HCT116 (cell line): ENCODE results near the gene PRKAG1. TPM values are rescaled to one million over a fixed set of nuclear protein-coding genes. Genes with fewer than 3 reads are reported as not detected.
A peak's percentile ranks its signal among the peaks of the same experiment; 100 is the strongest.

Source experiments
- ATAC-seq: fragments of 200-7000 bp; cut with Tn5 transposase; 2 replicates; pipeline ENCODE4 v1.9.1; 2020; ENCODE audit warnings: mild to moderate bottlenecking, moderate library complexity
- BruUV-seq: library from RNA; stranded (reverse); fragments of 400-500 nt; replicated peaks from 2 replicates; lab custom pipeline; 2021; lab: Mats Ljungman, UMichigan
- CTCF ChIA-PET: fragments of 300-600 bp; sonication (Branson Sonifier 250); formaldehyde crosslinking; loops from one replicate; lab custom pipeline; 2021; ENCODE audit warnings: antibody characterized with exemption; lab: Charles Lee
- POLR2A ChIA-PET: fragments of 300-600, 350-600 bp; sonication (Branson Sonifier 250); formaldehyde crosslinking; loops from one replicate; lab custom pipeline; 2021; ENCODE audit warnings: antibody characterized with exemption; lab: Charles Lee
- RAD21 ChIA-PET, 2 experiments: fragments of 300-600 bp; sonication (Branson Sonifier 250); formaldehyde crosslinking; loops; one replicate each; lab custom pipeline; 2023; ENCODE audit warnings: low total read pairs in 2 of 2; ENCODE audit not compliant: uncharacterized antibody in 2 of 2, unreplicated experiment in 2 of 2, low non-redundant PET in 1 of 2; lab: Charles Lee
- DNase-seq: peaks from one replicate; pipeline ENCODE4 v3.0.0-alpha.2; 2010; ENCODE audit warnings: low read depth, low spot score
- H2AFZ ChIP-seq: fragments of 200-600 bp; shearing (Covaris generic), sonication (generic); 2 replicates; pipeline ENCODE4 v1.6.1; 2017; ENCODE audit warnings: low read depth, mixed run types, mixed read lengths, antibody characterized with exemption, low read length; ENCODE audit not compliant: poor library complexity, severe bottlenecking
- H3K27ac ChIP-seq: 2 replicates; pipeline ENCODE4 v1.5.1; 2012; ENCODE audit warnings: low read depth, low read length
- H3K27me3 ChIP-seq: fragments of 200-600 bp; sonication (generic); 2 replicates; pipeline ENCODE4 v1.6.1; 2016; ENCODE audit warnings: mixed run types, low read length, mixed read lengths; ENCODE audit not compliant: insufficient read depth
- H3K36me3 ChIP-seq, 2 experiments: fragments of 200-500 bp in 1 of 2; fragments of 200-600 bp in 1 of 2; sonication (Bioruptor generic) in 1 of 2; sonication (generic) in 1 of 2; 2 replicates each; pipeline versions ENCODE4 v1.5.1 to v1.6.1; 2014 to 2016; ENCODE audit warnings: low read length in 2 of 2, inconsistent platforms in 1 of 2, mixed read lengths in 1 of 2, mixed run types in 1 of 2; ENCODE audit not compliant: insufficient read depth in 2 of 2, control insufficient read depth in 1 of 2
- H3K4me1 ChIP-seq, 2 experiments: fragments of 200-600 bp in 1 of 2; sonication (generic) in 1 of 2; 2 replicates each; pipeline versions ENCODE4 v1.5.1 to v1.6.1; 2012 to 2017; ENCODE audit warnings: low read length in 2 of 2, inconsistent platforms in 1 of 2, mild to moderate bottlenecking in 1 of 2, mixed read lengths in 1 of 2, mixed run types in 1 of 2, moderate library complexity in 1 of 2; ENCODE audit not compliant: insufficient read depth in 2 of 2, control insufficient read depth in 1 of 2
- H3K4me2 ChIP-seq: fragments of 200-600 bp; sonication (generic); 2 replicates; pipeline ENCODE4 v1.6.1; 2017; ENCODE audit warnings: mixed run types, low read length, mixed read lengths
- H3K4me3 ChIP-seq, 2 experiments: fragments of 200-600 bp in 1 of 2; sonication (generic) in 1 of 2; replicated peaks in 1 of 2; 2 replicates each; pipeline ENCODE4 v1.5.1; 2011 to 2016; ENCODE audit warnings: low read length in 2 of 2, control low read depth in 1 of 2, low read depth in 1 of 2, mild to moderate bottlenecking in 1 of 2, mixed read lengths in 1 of 2, mixed run types in 1 of 2
- H3K79me2 ChIP-seq: fragments of 200-600 bp; sonication (generic); 2 replicates; pipeline ENCODE4 v1.6.1; 2017; ENCODE audit warnings: mild to moderate bottlenecking, mixed run types, low read length, moderate library complexity, mixed read lengths; ENCODE audit not compliant: insufficient read depth
- H3K9ac ChIP-seq: fragments of 200-600 bp; sonication (generic); 2 replicates; pipeline ENCODE4 v1.6.1; 2016; ENCODE audit warnings: low read length, mixed read lengths
- H3K9me2 ChIP-seq: fragments of 200-600 bp; sonication (generic), shearing (Covaris generic); 2 replicates; pipeline ENCODE4 v1.6.1; 2017; ENCODE audit warnings: mixed run types, mild to moderate bottlenecking, moderate library complexity; ENCODE audit not compliant: insufficient read depth
- H3K9me3 ChIP-seq, 2 experiments: fragments of 200-500 bp in 1 of 2; fragments of 200-600 bp in 1 of 2; sonication (Bioruptor generic) in 1 of 2; sonication (generic) in 1 of 2; 2 replicates each; pipeline ENCODE4 v1.6.1; 2014 to 2017; ENCODE audit warnings: low read length in 2 of 2, mixed read lengths in 2 of 2, inconsistent platforms in 1 of 2, low read depth in 1 of 2, mild to moderate bottlenecking in 1 of 2, mixed run types in 1 of 2, moderate library complexity in 1 of 2; ENCODE audit not compliant: control insufficient read depth in 1 of 2, insufficient read depth in 1 of 2
- H4K20me1 ChIP-seq: fragments of 200-600 bp; sonication (generic), shearing (Covaris generic); 2 replicates; pipeline ENCODE4 v1.6.1; 2017; ENCODE audit warnings: mixed run types, mild to moderate bottlenecking, moderate library complexity; ENCODE audit not compliant: insufficient read depth
- EGR1 ChIP-seq: IDR thresholded peaks from 2 replicates; pipeline ENCODE4 v1.6.1; 2012; ENCODE audit warnings: low read depth
- EZH2phosphoT487 ChIP-seq: fragments of 200-600 bp; IDR thresholded peaks from 2 replicates; pipeline ENCODE4 v1.6.1; 2018; ENCODE audit warnings: antibody characterized with exemption, borderline replicate concordance
- FOSL1 ChIP-seq: IDR thresholded peaks from 2 replicates; pipeline ENCODE4 v1.6.1; 2012; ENCODE audit warnings: low read depth
- POLR2AphosphoS5 ChIP-seq: IDR thresholded peaks from 2 replicates; pipeline ENCODE4 v1.6.1; 2011; ENCODE audit warnings: mild to moderate bottlenecking, low read depth, low read length, moderate library complexity
- REST ChIP-seq: IDR thresholded peaks from 2 replicates; pipeline ENCODE4 v1.6.1; 2012; ENCODE audit warnings: low read depth
- SIN3A ChIP-seq: IDR thresholded peaks from 2 replicates; pipeline ENCODE4 v1.6.1; 2012; ENCODE audit warnings: low read depth
- SP1 ChIP-seq: IDR thresholded peaks from 2 replicates; pipeline ENCODE4 v1.6.1; 2012; ENCODE audit warnings: low read depth
- SRF ChIP-seq: IDR thresholded peaks from 2 replicates; pipeline ENCODE4 v1.6.1; 2012; ENCODE audit warnings: low read depth
- YY1 ChIP-seq: IDR thresholded peaks from 2 replicates; pipeline ENCODE4 v1.6.1; 2011; ENCODE audit warnings: low read length, low read depth, moderate library complexity, mild to moderate bottlenecking; ENCODE audit not compliant: insufficient replicate concordance; ENCODE audit errors: extremely low read depth
- ZFX ChIP-seq: fragments of 450-650 bp; IDR thresholded peaks from 2 replicates; pipeline ENCODE4 v1.6.1; 2017
- intact Hi-C: fragments of 100-400 bp; cut with micrococcal nuclease; formaldehyde crosslinking; loops from 2 replicates; pipeline ENCODE4 v1.10.0; 2022
- total RNA-seq: library from RNA; stranded (reverse); gene quantifications from one replicate; pipeline ENCODE4 v1.2.1, GENCODE V29; 2021; ENCODE audit not compliant: unreplicated experiment
- TF ChIP-seq, protein P1 (sequence below), 3 experiments: fragments of 200-600 bp in 1 of 3; sonication (generic) in 1 of 3; IDR thresholded peaks in 2 of 3; conservative IDR thresholded peaks in 1 of 3; 2 replicates each; pipeline ENCODE4 v1.5.1; 2012 to 2017; ENCODE audit warnings: low read depth in 2 of 3, low read length in 2 of 3, antibody characterized with exemption in 1 of 3, borderline replicate concordance in 1 of 3, control low read depth in 1 of 3, mild to moderate bottlenecking in 1 of 3, mixed read lengths in 1 of 3, mixed run types in 1 of 3, moderate library complexity in 1 of 3; ENCODE audit not compliant: insufficient read depth in 1 of 3

PRKAG1 gene
- total RNA-seq, 1 experiment from 2014 or later: 64.6 TPM

GRCh38 chr12:49008943-49009342 is 9.6 kb downstream of the PRKAG1 start:
- no peaks in the 10 kb centered on the region for H3K27me3 ChIP-seq
- H3K79me2 ChIP-seq: no peaks in the 10 kb centered on the region; the same call in 1 of the 2 replicates
- H2AFZ ChIP-seq: no peak overlapping the region
- H3K4me3 ChIP-seq: no peak overlapping the region
- H3K27ac ChIP-seq: no peak overlapping the region
- RAD21 ChIA-PET: no interaction called here
- DNase-seq: no peak
- H3K4me2 ChIP-seq: no peak overlapping the region; the same call in 1 of the 2 replicates
- no peak overlapping the region for H3K9ac ChIP-seq
- H3K9me3 ChIP-seq: no peaks in the 10 kb centered on the region
- no peaks in the 10 kb centered on the region for H3K9me2 ChIP-seq
- ATAC-seq: peak; percentile 39; the same call in 1 of the 2 replicates
- TF ChIP-seq POLR2AphosphoS5 (no peak), EZH2phosphoT487 (no peak), YY1 (no peak), SIN3A (no peak), SRF (no peak)
- TF ChIP-seq, protein P1, sequence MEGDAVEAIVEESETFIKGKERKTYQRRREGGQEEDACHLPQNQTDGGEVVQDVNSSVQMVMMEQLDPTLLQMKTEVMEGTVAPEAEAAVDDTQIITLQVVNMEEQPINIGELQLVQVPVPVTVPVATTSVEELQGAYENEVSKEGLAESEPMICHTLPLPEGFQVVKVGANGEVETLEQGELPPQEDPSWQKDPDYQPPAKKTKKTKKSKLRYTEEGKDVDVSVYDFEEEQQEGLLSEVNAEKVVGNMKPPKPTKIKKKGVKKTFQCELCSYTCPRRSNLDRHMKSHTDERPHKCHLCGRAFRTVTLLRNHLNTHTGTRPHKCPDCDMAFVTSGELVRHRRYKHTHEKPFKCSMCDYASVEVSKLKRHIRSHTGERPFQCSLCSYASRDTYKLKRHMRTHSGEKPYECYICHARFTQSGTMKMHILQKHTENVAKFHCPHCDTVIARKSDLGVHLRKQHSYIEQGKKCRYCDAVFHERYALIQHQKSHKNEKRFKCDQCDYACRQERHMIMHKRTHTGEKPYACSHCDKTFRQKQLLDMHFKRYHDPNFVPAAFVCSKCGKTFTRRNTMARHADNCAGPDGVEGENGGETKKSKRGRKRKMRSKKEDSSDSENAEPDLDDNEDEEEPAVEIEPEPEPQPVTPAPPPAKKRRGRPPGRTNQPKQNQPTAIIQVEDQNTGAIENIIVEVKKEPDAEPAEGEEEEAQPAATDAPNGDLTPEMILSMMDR (IDR thresholded peaks at IDR 0.05 in 2 of 3, conservative IDR thresholded peaks at IDR 0.05 in 1 of 3; ENCODE audit: borderline replicate concordance in 1 of 3, insufficient read depth in 1 of 3, low read depth in 2 of 3, low read length in 2 of 3): no peak
- TF ChIP-seq, all 23 proteins: peak for 0
- Histone ChIP-seq H3K36me3 (peaks cover 4 to 15% of the 10 kb centered on the region in 2 experiments; a peak in 3 of 4 replicates), H4K20me1 (no peaks in the 10 kb centered on the region), H3K4me1 (peaks cover 5 to 9% of the 10 kb centered on the region in 2 experiments; a peak in 2 of 4 replicates)
- intact Hi-C loops: no loop called here
- POLR2A ChIA-PET: no interaction called here
- no TSS peak for BruUV-seq
- CTCF ChIA-PET: no interaction called here

DNA sequence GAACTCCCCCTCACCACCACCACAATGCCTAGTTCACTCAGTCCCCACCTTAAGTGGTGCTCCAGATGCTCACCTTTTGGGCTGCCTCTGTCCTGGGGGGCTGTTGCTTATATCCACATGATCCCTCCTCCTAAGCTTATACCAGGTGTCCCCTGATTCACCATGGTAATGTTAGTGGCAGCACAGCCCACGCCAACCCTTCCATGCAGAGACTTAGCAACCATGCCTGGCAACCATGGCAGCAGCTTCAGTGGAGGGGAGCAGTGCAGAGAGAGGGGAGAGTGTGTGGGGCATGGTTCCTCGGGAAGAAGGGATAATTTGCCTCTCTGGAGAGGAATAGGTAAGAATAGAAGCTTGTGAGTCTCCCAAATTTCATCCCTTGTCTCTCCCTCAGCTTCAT is 18.2 kb downstream of the PRKAG1 start:
- CTCF ChIA-PET: interaction anchor here (0.7 to 3.0 kb wide), 3 partner anchors 12 to 147 kb away, joined by 3 to 35 read pairs (median 7); partner anchors contain the start of gene PRKAG1
- intact Hi-C loops: no loop called here
- Histone ChIP-seq H4K20me1 (no peaks in the 10 kb centered on the region), H3K9me3 (no peaks in the 10 kb centered on the region), H3K4me2 (peak overlapping the region; percentile 98), H2AFZ (no peak overlapping the region), H3K27ac (peak overlapping the region; percentile 60), H3K9me2 (no peaks in the 10 kb centered on the region), H3K27me3 (no peaks in the 10 kb centered on the region), H3K4me1 (peaks cover 14 to 42% of the 10 kb centered on the region in 2 experiments), H3K36me3 (peaks cover 10 to 16% of the 10 kb centered on the region in 2 experiments; a peak in 2 of 4 replicates), H3K4me3 (peak overlapping the region; percentile 71 to 79), H3K9ac (peak overlapping the region; percentile 80), H3K79me2 (peaks cover 21% of the 10 kb centered on the region; the same call in 1 of the 2 replicates)
- no TSS peak for BruUV-seq
- ATAC-seq (no peak), DNase-seq (no peak)
- POLR2A ChIA-PET: interaction anchor here (1.3 kb wide), 1 partner anchor 19 kb away, joined by 3 read pairs; no protein-coding TSS in a partner anchor
- RAD21 ChIA-PET: no interaction called here
- TF ChIP-seq EGR1 (no peak), SIN3A (no peak), FOSL1 (no peak), SP1 (no peak), EZH2phosphoT487 (no peak), ZFX (no peak), REST (no peak)
- TF ChIP-seq, protein P1 (IDR thresholded peaks at IDR 0.05 in 2 of 3, conservative IDR thresholded peaks at IDR 0.05 in 1 of 3; ENCODE audit: borderline replicate concordance in 1 of 3, insufficient read depth in 1 of 3, low read depth in 2 of 3, low read length in 2 of 3): no peak
